WI38 (cell line): Measurements from ENCODE around the gene LMF1.

Experiments
- H3K4me3 ChIP-seq: 2 replicates; pipeline ENCODE4 v1.5.1; 2011; ENCODE audit warnings: low read depth, mild to moderate bottlenecking, control low read depth, low read length
- TF ChIP-seq, protein P1 (sequence below): IDR thresholded peaks from 2 replicates; pipeline ENCODE4 v1.5.1; 2012; ENCODE audit warnings: low read depth, mild to moderate bottlenecking, control low read depth, low read length

The LMF1 gene

DNA sequence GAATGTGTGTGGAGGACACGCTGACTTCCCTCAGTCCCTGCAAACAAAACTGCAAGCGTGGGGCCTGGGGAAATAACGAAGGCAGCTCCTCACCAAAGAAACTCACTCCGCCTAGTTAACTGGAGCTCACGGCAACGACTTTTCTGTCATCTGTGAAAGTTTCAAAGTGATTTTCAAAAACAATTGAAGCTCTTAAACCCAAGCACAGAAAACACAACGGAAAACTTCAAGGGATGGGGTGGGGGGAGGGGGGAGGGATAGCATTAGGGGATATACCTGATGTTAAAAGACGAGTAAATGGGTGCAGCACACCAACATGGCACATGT, 167.1 kb downstream of the LMF1 start:
- H3K4me3 ChIP-seq = no peak overlapping the region
- TF ChIP-seq, protein P1, sequence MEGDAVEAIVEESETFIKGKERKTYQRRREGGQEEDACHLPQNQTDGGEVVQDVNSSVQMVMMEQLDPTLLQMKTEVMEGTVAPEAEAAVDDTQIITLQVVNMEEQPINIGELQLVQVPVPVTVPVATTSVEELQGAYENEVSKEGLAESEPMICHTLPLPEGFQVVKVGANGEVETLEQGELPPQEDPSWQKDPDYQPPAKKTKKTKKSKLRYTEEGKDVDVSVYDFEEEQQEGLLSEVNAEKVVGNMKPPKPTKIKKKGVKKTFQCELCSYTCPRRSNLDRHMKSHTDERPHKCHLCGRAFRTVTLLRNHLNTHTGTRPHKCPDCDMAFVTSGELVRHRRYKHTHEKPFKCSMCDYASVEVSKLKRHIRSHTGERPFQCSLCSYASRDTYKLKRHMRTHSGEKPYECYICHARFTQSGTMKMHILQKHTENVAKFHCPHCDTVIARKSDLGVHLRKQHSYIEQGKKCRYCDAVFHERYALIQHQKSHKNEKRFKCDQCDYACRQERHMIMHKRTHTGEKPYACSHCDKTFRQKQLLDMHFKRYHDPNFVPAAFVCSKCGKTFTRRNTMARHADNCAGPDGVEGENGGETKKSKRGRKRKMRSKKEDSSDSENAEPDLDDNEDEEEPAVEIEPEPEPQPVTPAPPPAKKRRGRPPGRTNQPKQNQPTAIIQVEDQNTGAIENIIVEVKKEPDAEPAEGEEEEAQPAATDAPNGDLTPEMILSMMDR = no peak
